ENCODE data around the gene ALLC. TPM values are rescaled to one million over a fixed set of nuclear protein-coding genes. Genes with fewer than 3 reads are reported as not detected.

ALLC gene
- total and polyA plus RNA-seq, 9 of the 15 experiments (the other 6 are each of a cell fraction or from before 2014, with no cell fraction given), result not detected

DNA sequence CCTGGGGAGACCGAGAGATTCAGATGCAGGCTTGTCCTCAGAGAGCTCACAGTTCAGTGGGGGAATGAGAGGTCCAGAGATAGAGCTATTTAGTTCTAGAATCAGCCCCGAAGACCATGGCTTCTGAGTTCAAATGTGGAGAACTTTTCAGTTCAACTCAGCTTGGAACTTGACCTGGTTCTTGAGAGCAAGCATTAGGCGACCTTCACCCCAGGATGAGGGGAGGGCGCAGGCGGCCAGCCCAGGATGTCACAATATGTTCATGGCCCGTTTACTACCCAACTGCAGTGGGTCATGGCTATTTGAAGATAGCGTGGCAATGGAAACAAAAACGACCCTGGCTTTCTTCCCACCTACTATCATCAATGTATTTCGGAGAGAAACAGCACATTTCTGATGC is 79.1 kb downstream of the ALLC start (continued):
- TF ChIP-seq, protein P1, sequence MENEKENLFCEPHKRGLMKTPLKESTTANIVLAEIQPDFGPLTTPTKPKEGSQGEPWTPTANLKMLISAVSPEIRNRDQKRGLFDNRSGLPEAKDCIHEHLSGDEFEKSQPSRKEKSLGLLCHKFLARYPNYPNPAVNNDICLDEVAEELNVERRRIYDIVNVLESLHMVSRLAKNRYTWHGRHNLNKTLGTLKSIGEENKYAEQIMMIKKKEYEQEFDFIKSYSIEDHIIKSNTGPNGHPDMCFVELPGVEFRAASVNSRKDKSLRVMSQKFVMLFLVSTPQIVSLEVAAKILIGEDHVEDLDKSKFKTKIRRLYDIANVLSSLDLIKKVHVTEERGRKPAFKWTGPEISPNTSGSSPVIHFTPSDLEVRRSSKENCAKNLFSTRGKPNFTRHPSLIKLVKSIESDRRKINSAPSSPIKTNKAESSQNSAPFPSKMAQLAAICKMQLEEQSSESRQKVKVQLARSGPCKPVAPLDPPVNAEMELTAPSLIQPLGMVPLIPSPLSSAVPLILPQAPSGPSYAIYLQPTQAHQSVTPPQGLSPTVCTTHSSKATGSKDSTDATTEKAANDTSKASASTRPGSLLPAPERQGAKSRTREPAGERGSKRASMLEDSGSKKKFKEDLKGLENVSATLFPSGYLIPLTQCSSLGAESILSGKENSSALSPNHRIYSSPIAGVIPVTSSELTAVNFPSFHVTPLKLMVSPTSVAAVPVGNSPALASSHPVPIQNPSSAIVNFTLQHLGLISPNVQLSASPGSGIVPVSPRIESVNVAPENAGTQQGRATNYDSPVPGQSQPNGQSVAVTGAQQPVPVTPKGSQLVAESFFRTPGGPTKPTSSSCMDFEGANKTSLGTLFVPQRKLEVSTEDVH (IDR thresholded peaks at IDR 0.05; ENCODE audit: low read depth, partially characterized antibody), result no peak
- TF ChIP-seq C11orf30 (IDR thresholded peaks at IDR 0.05; ENCODE audit: low read depth) (no peak), SIN3A (IDR thresholded peaks at IDR 0.05; ENCODE audit: borderline replicate concordance in 2 of 2, control insufficient read depth in 1 of 2, low read depth in 2 of 2, low read length in 2 of 2) (no peak), ZNF140 (CRISPR knock-in tag; IDR thresholded peaks at IDR 0.05) (no peak), MIER1 (IDR thresholded peaks at IDR 0.05; ENCODE audit: low read depth) (no peak), BRF1 (IDR thresholded peaks at IDR 0.05; ENCODE audit: borderline replicate concordance, extremely low read depth, insufficient read length) (no peak)
- TF ChIP-seq, protein P2, sequence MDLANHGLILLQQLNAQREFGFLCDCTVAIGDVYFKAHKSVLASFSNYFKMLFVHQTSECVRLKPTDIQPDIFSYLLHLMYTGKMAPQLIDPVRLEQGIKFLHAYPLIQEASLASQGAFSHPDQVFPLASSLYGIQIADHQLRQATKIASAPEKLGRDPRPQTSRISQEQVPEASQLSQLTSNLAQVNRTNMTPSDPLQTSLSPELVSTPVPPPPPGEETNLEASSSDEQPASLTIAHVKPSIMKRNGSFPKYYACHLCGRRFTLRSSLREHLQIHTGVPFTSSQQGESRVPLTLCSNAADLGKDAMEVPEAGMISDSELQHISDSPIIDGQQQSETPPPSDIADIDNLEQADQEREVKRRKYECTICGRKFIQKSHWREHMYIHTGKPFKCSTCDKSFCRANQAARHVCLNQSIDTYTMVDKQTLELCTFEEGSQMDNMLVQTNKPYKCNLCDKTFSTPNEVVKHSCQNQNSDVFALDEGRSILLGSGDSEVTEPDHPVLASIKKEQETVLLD (IDR thresholded peaks at IDR 0.05), result no peak

All from K562 (cell line).